Kidney capillary endothelial cell (primary cell): Measurements from ENCODE around the gene ARSK.

Experiments
- DNase-seq: peaks from one replicate; pipeline ENCODE4 v3.0.0-alpha.2; 2018; ENCODE audit warnings: low spot score

The ARSK gene

DNA sequence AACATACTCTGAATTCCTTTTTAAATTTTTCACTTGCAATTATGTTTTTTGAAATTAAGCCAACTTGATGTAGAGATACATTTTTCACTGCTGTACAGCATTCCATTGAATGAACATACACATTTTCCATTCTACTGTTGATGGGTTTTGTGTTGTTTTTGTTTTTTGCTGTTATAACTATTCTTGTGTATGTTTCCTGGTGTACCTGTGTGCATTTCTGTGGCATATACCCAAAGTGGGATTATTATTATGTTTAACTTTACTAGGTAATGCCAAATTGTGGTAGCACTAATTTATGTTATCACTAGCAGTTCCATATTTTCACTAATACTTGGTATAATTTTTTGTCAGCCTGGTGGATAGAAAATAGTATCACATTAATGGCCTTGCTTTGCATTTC is 94.4 kb downstream of the ARSK start:
- DNase-seq, result no peak

DNA sequence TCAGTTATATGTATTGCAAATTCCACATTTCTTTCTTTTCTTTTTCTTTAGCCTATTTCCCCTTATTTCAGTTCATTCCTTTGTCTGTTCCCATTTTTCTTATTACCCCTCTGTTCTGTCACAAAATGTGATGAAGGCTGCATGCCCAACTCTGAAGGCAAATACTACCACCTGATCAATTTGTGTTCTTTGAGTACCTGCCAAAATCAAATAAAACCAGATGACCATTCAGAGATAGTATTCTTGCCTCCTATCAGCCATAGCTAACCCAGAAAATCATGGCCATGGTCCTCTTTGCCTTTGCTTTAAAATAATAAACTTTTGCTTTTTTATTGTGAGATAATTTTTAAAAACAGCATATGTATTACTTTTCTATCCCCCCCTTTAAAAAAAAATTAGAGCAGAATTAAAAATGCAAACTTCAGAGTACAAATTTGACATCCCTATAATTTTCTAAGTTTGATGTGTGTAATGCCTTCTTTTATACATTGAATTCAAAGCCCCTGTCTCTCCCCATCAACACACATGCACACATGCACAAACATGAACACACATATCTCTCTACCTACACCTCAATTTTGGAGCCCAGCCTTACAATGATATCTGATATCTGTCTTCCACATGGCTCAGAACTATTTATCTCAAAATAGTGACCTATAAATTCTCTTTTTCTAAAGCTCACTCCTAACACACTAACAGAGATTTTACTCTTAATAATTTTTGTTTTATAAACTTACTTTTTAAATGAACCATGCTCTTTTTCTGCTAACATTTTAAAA is 95.1 kb downstream of the ARSK start:
- DNase-seq, result no peak

DNA sequence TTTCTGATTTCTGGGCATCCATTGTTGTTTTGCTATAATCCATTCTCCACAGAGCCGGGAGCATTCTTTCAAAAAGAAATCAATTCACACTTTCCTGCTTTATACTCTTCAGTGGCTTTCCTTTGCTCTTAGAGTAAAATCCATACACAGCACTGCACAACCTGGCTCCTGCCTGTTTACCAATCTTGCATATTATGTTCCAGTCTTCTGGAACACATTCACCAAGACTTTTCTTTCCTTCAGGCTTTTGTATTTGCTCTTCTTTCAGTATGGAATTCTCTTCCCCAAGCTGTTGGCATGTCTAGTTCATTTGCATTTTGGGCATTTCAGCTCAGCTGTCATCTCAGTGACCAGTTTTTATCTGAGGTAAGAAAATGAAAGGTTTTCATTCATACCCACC is 97.9 kb downstream of the ARSK start:
- DNase-seq, result no peak

DNA sequence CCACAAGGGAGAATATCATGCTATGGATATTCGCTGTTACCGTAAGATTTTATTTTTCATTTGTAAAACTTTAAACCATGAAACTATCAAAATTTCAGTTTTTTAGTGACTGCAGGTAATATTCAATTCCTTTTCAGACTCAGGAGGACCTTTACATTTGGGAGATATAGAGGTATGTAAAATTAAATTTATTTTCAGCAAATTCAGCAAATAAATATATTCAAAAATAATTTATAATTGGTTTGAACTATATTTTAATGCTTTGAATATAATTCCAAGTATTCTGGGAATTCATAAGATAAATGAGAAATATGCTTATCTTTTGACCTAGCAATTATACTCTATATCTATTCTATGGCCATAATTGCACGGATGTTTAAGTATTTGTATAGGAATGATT is 99.3 kb downstream of the ARSK start:
- no peak for DNase-seq
